Activated CD4-positive, alpha-beta T cell treated with anti-CD3 and anti-CD28 coated beads, Interleukin-2, amount 50 U/mL, for 4 hours (primary cell): ENCODE measurements around the gene RELL2.
"Not testable (repeated sequence)": the region's sequence is repeated elsewhere in the genome, so short reads cannot be mapped to it uniquely, and the experiment has no call there.

ENCODE experiments used
- DNase-seq, 2 experiments: peaks; one replicate each; pipeline ENCODE4 v3.0.0-alpha.2; 2020

Gene RELL2

GRCh38 chr5:141636413-141637122, at the start of gene RELL2, which contains the start of gene HDAC3:
Gene RELL2, plus strand, starts transcription at chr5:141636997. Its CDS starts 1,229 bp downstream, at chr5:141638226.
Gene HDAC3, minus strand, starts transcription at chr5:141636849. Its CDS starts 59 bp downstream, at chr5:141636790.
- peak; percentile 90 to 93 for DNase-seq

GRCh38 chr5:141590127-141590526, 46.7 kb upstream of the RELL2 start:
- DNase-seq, result no peak

GRCh38 chr5:141596867-141597266, 39.9 kb upstream of the RELL2 start:
- DNase-seq, result no peak

GRCh38 chr5:141597394-141597793, 39.4 kb upstream of the RELL2 start:
- no peak for DNase-seq

- DNase-seq, result no peak
These were observed 39.0 kb upstream of the RELL2 start for GRCh38 chr5:141597814-141598213.

GRCh38 chr5:141598391-141599345, 38.1 kb upstream of the RELL2 start:
- no peak for DNase-seq

GRCh38 chr5:141602606-141603005, 34.2 kb upstream of the RELL2 start:
- no peak for DNase-seq

- no peak for DNase-seq
These were observed 32.7 kb upstream of the RELL2 start for GRCh38 chr5:141603923-141604717.

GRCh38 chr5:141605523-141606277, 31.1 kb upstream of the RELL2 start:
- peak; percentile 51 for DNase-seq

- no peak for DNase-seq
These were observed 28.8 kb upstream of the RELL2 start for GRCh38 chr5:141608046-141608445.

GRCh38 chr5:141608557-141608956, 28.2 kb upstream of the RELL2 start:
- DNase-seq, result no peak

- DNase-seq, result no peak
These were observed 27.8 kb upstream of the RELL2 start for GRCh38 chr5:141609044-141609443.

- not testable (repeated sequence) for DNase-seq
These were observed 26.9 kb upstream of the RELL2 start for GRCh38 chr5:141609921-141610320.

- no peak for DNase-seq
These were observed 25.5 kb upstream of the RELL2 start for GRCh38 chr5:141611289-141611688.

GRCh38 chr5:141613344-141613743, 23.5 kb upstream of the RELL2 start:
- DNase-seq, result no peak

GRCh38 chr5:141615991-141616720, 20.6 kb upstream of the RELL2 start:
- peak; percentile 49 to 60 for DNase-seq

- DNase-seq, result no peak
These were observed 19.7 kb upstream of the RELL2 start for GRCh38 chr5:141617128-141617527.

- DNase-seq, result no peak
These were observed 19.1 kb upstream of the RELL2 start for GRCh38 chr5:141617682-141618029.

- DNase-seq, result peak; percentile 50 to 56
These were observed 18.6 kb upstream of the RELL2 start for GRCh38 chr5:141618030-141618803.

GRCh38 chr5:141618804-141619554, 17.8 kb upstream of the RELL2 start, which contains the start of gene DIAPH1:
Gene DIAPH1, minus strand, starts transcription at chr5:141619000. Its CDS starts 86 bp downstream, at chr5:141618914.
- DNase-seq, result peak; percentile 99
